Endothelial cell (in vitro differentiated cells): Measurements from ENCODE around the gene PTPRM. TPM values are rescaled to one million over a fixed set of nuclear protein-coding genes. Genes with fewer than 3 reads are reported as not detected.

Experiments
- DNase-seq: peaks from one replicate; pipeline ENCODE4 v3.0.0; 2021; ENCODE audit warnings: low spot score
- H3K27ac Mint-ChIP-seq: one replicate; pipeline ENCODE4 v1.8.0; 2021; ENCODE audit warnings: mixed read lengths, inconsistent platforms; ENCODE audit not compliant: unreplicated experiment
- H3K27me3 Mint-ChIP-seq: one replicate; pipeline ENCODE4 v1.8.0; 2021; ENCODE audit warnings: mild to moderate bottlenecking, moderate library complexity, mixed read lengths, inconsistent platforms; ENCODE audit not compliant: unreplicated experiment
- H3K36me3 Mint-ChIP-seq: one replicate; pipeline ENCODE4 v1.8.0; 2021; ENCODE audit warnings: mild to moderate bottlenecking, low read depth, mixed read lengths, inconsistent platforms; ENCODE audit not compliant: unreplicated experiment
- H3K4me1 Mint-ChIP-seq: one replicate; pipeline ENCODE4 v1.8.0; 2021; ENCODE audit warnings: mild to moderate bottlenecking, mixed read lengths, inconsistent platforms; ENCODE audit not compliant: unreplicated experiment
- H3K4me3 Mint-ChIP-seq: one replicate; pipeline ENCODE4 v1.8.0; 2021; ENCODE audit warnings: mild to moderate bottlenecking, mixed read lengths, inconsistent platforms; ENCODE audit not compliant: unreplicated experiment
- H3K9me3 Mint-ChIP-seq: one replicate; pipeline ENCODE4 v1.8.0; 2021; ENCODE audit warnings: mixed read lengths, inconsistent platforms; ENCODE audit not compliant: unreplicated experiment
- total RNA-seq: library from RNA; stranded (reverse); fragmentation: NEBNext Ultra II Directional; extraction: Animal tissue kit (Norgen Biotek cat#: 25700); gene quantifications from one replicate; pipeline ENCODE4 v1.2.1, GENCODE V29; 2021; ENCODE audit not compliant: unreplicated experiment
- TF ChIP-seq, protein P1 (sequence below): fragments of 200-600 bp; sonication (generic); IDR thresholded peaks from one replicate; pipeline ENCODE4 v1.5.0; 2021; ENCODE audit warnings: antibody characterized with exemption; ENCODE audit not compliant: unreplicated experiment

Gene PTPRM
- total RNA-seq, 1 donor from 2014 or later, result 284 TPM

DNA sequence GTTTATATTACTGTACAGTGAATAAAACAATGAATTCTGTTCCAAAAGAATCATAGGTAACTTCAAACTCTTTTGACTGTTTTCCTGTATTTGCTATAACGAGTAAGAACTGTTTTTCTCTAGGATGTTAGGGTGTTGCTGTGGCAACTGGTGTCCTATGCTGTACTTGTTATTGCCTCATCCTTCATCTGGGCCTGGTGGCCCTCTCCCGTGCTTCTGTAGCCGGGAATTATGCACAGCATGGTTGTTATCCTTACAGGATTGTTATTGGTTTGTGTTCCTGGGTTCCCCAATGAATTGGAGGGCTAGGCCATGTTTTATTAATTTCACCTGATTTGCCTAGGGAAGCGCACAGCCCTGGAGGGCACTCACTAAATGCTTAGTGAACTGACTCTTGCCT, 279.2 kb downstream of the PTPRM start:
- Mint-ChIP-seq H3K27me3 (peaks cover 5% of the 10 kb centered on the region), H3K27ac (peak overlapping the region; percentile 3), H3K36me3 (peaks cover 33% of the 10 kb centered on the region), H3K9me3 (no peaks in the 10 kb centered on the region), H3K4me3 (no peak overlapping the region), H3K4me1 (peaks cover 12% of the 10 kb centered on the region)
- TF ChIP-seq, protein P1, sequence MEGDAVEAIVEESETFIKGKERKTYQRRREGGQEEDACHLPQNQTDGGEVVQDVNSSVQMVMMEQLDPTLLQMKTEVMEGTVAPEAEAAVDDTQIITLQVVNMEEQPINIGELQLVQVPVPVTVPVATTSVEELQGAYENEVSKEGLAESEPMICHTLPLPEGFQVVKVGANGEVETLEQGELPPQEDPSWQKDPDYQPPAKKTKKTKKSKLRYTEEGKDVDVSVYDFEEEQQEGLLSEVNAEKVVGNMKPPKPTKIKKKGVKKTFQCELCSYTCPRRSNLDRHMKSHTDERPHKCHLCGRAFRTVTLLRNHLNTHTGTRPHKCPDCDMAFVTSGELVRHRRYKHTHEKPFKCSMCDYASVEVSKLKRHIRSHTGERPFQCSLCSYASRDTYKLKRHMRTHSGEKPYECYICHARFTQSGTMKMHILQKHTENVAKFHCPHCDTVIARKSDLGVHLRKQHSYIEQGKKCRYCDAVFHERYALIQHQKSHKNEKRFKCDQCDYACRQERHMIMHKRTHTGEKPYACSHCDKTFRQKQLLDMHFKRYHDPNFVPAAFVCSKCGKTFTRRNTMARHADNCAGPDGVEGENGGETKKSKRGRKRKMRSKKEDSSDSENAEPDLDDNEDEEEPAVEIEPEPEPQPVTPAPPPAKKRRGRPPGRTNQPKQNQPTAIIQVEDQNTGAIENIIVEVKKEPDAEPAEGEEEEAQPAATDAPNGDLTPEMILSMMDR, result no peak
- no peak for DNase-seq

DNA sequence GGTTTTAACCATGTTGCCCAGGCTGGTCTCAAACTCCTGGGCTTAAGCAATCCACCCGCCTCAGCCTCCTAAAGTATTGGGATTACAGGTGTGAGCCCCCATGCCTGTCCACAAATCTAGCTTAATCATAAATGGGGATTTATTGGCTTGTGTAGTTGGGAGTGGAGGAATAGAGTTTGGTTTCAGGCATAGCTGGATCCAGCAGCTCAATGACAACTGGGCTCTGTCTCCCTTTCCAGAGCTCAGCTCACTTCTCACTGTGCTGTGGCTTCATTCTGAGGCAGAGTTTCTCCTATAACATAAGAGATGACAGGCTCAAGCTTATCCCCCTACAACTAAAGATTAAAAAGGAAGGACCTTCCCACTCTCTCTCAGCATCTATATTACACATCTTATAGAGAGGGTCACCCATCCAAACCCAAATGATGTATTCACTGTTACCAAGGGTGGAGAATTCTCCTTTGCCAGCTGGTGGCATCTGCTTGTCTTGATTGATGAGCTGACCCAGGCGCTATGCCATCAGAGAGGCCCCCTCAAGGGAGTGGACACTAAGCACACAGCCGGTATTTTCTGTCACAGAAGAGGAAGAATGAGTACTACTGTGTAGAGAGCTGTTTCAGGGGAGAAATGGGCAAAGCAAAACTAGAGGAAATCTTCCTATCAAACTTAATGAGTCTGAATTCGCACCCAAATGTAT, 280.4 kb downstream of the PTPRM start:
- TF ChIP-seq, protein P1, result no peak
- peaks cover 7% of the 10 kb centered on the region for H3K27me3 Mint-ChIP-seq
- peaks cover 29% of the 10 kb centered on the region for H3K36me3 Mint-ChIP-seq
- no peak overlapping the region for H3K4me3 Mint-ChIP-seq
- H3K4me1 Mint-ChIP-seq, result peaks cover 12% of the 10 kb centered on the region
- no peaks in the 10 kb centered on the region for H3K9me3 Mint-ChIP-seq
- DNase-seq, result no peak
- no peak overlapping the region for H3K27ac Mint-ChIP-seq

DNA sequence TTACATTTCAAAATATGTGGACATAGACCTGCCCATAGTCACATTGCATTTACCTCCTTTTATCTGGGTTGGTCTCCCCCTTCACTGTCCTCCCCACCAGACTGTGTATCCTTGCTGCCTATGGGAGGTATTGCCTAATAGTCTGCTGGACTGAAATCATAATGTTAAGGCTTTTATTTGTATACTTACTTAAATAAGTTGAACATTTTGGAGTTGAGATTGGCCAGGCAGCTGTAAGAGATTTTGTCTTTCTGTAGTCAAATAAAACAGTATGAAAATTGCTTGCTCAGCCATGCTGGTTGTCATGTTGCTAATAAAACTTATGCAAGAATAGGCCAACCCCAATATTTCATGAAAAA, 280.9 kb downstream of the PTPRM start:
- TF ChIP-seq, protein P1, result no peak
- Mint-ChIP-seq H3K27ac (no peak overlapping the region), H3K9me3 (no peaks in the 10 kb centered on the region), H3K27me3 (peaks cover 9% of the 10 kb centered on the region), H3K36me3 (peaks cover 29% of the 10 kb centered on the region), H3K4me3 (no peak overlapping the region), H3K4me1 (peaks cover 12% of the 10 kb centered on the region)
- no peak for DNase-seq

DNA sequence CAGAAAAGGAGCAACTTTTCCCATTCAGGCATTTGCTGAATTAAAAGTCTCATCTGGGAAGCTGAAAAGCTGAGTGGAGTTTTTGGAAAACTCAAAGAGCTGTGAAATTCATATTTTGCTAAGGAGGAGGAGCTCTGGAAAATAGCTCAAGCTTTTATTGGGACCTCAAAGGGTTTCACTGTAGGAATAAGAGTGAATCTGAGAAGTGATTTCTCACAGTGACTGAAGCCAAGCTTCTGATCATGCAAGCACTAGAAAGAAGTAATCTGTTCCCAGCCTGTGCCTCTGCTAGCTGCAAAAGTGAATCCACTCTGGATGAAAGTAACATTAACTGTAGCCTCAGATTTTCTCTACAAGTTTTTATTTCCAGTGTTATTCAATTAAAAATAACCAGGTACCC, 283.3 kb downstream of the PTPRM start:
- Mint-ChIP-seq H3K9me3 (no peaks in the 10 kb centered on the region), H3K27me3 (peaks cover 7% of the 10 kb centered on the region), H3K4me1 (peaks cover 12% of the 10 kb centered on the region), H3K36me3 (peaks cover 13% of the 10 kb centered on the region), H3K4me3 (no peak overlapping the region), H3K27ac (no peak overlapping the region)
- DNase-seq, result no peak
- TF ChIP-seq, protein P1, result no peak

DNA sequence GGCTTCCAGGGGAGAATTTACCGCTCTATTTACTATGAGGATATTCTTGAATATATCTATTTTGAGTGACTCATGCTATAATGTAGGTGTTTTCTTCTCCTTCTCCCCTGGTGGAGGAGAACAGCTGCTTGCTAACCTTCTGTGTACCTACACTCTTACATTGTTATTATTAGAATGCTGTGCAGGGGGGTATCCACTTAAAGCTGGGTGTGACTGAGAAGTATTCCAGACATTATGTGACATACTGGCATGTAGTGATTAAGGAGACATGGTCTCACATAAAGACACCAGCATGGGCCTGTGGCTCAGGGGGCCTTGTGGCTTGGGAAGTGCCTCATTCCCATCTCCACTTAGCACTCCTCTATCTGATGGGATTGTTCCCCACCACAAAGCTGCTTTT, 287.9 kb downstream of the PTPRM start:
- Mint-ChIP-seq H3K4me3 (no peak overlapping the region), H3K27me3 (peaks cover 8% of the 10 kb centered on the region), H3K27ac (no peak overlapping the region), H3K36me3 (peaks cover 10% of the 10 kb centered on the region), H3K9me3 (no peaks in the 10 kb centered on the region), H3K4me1 (peaks cover 5% of the 10 kb centered on the region)
- no peak for DNase-seq
- TF ChIP-seq, protein P1, result no peak
